Measurements from ENCODE around the gene SLC1A6. TPM values are rescaled to one million over a fixed set of nuclear protein-coding genes. Genes with fewer than 3 reads are reported as not detected.

Gene SLC1A6
- total RNA-seq, 1 donor from 2014 or later: not detected

DNA sequence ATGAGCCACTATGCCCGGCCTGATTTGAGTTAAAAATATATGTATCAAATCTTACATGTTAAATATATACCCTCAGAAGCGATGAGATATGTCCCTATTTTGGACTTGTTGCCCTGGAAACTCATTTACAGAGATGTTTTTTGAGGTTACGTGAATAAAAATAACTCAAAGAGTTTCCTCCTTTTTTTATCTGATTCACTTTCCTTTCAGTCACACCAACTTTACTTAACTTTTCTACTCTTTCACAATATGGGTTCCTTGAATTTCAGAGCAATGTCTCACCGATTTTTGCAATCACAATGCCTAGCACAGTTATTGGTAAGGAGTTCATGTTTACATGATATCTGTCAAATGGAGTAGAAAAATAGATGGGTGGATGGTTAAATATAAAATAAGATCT lies 36.1 kb downstream of the SLC1A6 start:
- no peaks in the 10 kb centered on the region for H3K27me3 ChIP-seq (ENCODE audit: control insufficient read depth, insufficient read depth, low read length)
- H3K4me3 ChIP-seq (ENCODE audit: low read depth, low read length): no peak overlapping the region
- no peak for DNase-seq (ENCODE audit: low read depth)
- no peaks in the 10 kb centered on the region for H3K36me3 ChIP-seq (ENCODE audit: control insufficient read depth, insufficient read depth, low read length)
- no peak for TF ChIP-seq CTCF (IDR thresholded peaks at IDR 0.05; ENCODE audit: insufficient read depth, low read length, poor library complexity, severe bottlenecking)

- no peak for DNase-seq (ENCODE audit: low read depth)
- no peaks in the 10 kb centered on the region for H3K27me3 ChIP-seq (ENCODE audit: control insufficient read depth, insufficient read depth, low read length)
- H3K36me3 ChIP-seq (ENCODE audit: control insufficient read depth, insufficient read depth, low read length): no peaks in the 10 kb centered on the region
- TF ChIP-seq CTCF (IDR thresholded peaks at IDR 0.05; ENCODE audit: insufficient read depth, low read length, poor library complexity, severe bottlenecking): no peak
- H3K4me3 ChIP-seq (ENCODE audit: low read depth, low read length): no peak within 1 kb of the TSS
These were observed 38.5 kb downstream of the SLC1A6 start, which contains the start of gene OR7C2 for GRCh38 chr19:14941189-14941588. Gene OR7C2, plus strand, starts transcription at chr19:14941489. Its CDS starts 0 bp downstream, at chr19:14941489.

- Histone ChIP-seq H3K36me3 (ENCODE audit: control insufficient read depth, insufficient read depth, low read length) (no peaks in the 10 kb centered on the region), H3K27me3 (ENCODE audit: control insufficient read depth, insufficient read depth, low read length) (no peaks in the 10 kb centered on the region), H3K4me3 (ENCODE audit: low read depth, low read length) (no peak overlapping the region)
- TF ChIP-seq CTCF (IDR thresholded peaks at IDR 0.05; ENCODE audit: insufficient read depth, low read length, poor library complexity, severe bottlenecking): no peak
- DNase-seq (ENCODE audit: low read depth): no peak
These were observed 39.4 kb downstream of the SLC1A6 start for GRCh38 chr19:14940266-14940665.

DNA sequence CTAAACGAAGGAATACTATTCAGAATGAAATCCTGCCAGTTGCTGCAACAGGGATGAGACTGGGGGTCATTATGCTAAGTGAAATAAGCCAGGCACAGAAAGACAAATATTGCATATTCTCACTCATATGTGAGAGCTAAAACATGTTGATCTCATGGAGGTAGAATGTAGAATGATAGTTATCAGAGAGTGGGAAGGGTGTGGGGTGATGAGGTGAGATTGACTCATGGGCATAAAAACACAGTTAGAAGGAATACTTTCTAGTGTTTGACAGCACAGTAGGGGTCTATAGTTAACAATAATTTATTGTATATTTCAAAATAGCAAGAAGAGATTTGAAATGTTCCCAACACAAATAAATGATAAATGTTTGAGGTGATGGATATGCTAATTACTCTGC lies 46.2 kb downstream of the SLC1A6 start:
- no peaks in the 10 kb centered on the region for H3K36me3 ChIP-seq (ENCODE audit: control insufficient read depth, insufficient read depth, low read length)
- no peak for DNase-seq (ENCODE audit: low read depth)
- no peak for TF ChIP-seq CTCF (IDR thresholded peaks at IDR 0.05; ENCODE audit: insufficient read depth, low read length, poor library complexity, severe bottlenecking)
- no peak overlapping the region for H3K4me3 ChIP-seq (ENCODE audit: low read depth, low read length)
- H3K27me3 ChIP-seq (ENCODE audit: control insufficient read depth, insufficient read depth, low read length): no peaks in the 10 kb centered on the region

DNA sequence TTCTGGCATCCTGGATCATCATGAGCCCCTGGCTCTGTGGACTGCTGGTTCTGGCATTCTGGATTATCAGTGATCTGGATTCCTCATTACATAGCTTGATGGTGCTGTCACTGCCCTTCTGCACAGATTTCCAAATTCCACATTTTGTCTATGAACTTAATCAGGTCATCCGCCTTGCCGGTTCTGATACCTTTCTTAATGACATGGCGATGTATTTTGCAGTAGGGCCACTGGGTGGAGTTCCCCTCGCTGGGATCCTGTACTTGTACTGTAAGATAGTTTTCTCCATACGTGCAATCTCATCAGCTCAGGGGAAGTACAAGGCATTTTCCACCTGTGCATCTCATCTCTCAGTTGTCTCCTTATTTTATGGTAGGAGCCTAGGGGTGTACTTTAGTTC lies 62.8 kb downstream of the SLC1A6 start:
- no peak for TF ChIP-seq CTCF (IDR thresholded peaks at IDR 0.05; ENCODE audit: insufficient read depth, low read length, poor library complexity, severe bottlenecking)
- no peak overlapping the region for H3K4me3 ChIP-seq (ENCODE audit: low read depth, low read length)
- no peaks in the 10 kb centered on the region for H3K27me3 ChIP-seq (ENCODE audit: control insufficient read depth, insufficient read depth, low read length)
- DNase-seq (ENCODE audit: low read depth): no peak
- H3K36me3 ChIP-seq (ENCODE audit: control insufficient read depth, insufficient read depth, low read length): no peaks in the 10 kb centered on the region

DNA sequence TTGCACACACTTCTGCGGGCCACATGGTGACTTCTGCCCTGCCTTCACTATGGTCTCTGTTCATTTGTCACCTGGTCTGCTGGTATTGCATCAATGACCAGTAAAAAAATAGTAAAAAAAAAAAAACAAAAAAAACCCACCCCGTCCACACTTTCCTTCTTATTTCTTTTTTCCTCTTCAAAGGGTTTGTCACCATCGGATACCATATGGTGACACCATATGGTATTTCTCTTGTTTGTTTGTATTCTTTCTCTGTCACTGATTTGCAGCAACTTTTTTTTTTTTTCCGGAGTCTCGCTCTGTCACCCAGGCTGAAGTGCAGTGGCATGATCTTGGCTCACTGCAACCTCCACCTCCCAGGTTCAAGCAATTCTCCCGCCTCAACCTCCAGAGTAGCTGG lies 64.5 kb downstream of the SLC1A6 start:
- no peak for TF ChIP-seq CTCF (IDR thresholded peaks at IDR 0.05; ENCODE audit: insufficient read depth, low read length, poor library complexity, severe bottlenecking)
- Histone ChIP-seq H3K4me3 (ENCODE audit: low read depth, low read length) (no peak overlapping the region), H3K36me3 (ENCODE audit: control insufficient read depth, insufficient read depth, low read length) (no peaks in the 10 kb centered on the region), H3K27me3 (ENCODE audit: control insufficient read depth, insufficient read depth, low read length) (no peaks in the 10 kb centered on the region)
- DNase-seq (ENCODE audit: low read depth): no peak
